Measurements from ENCODE around the gene DNAH11.
"Not testable (repeated sequence)": the region's sequence is repeated elsewhere in the genome, so short reads cannot be mapped to it uniquely, and the experiment has no call there.

Gene DNAH11

GRCh38 chr7:21778953-21779352 is 236.1 kb downstream of the DNAH11 start:
- DNase-seq: no peak

GRCh38 chr7:21782996-21783395 is 240.2 kb downstream of the DNAH11 start:
- no peak for DNase-seq

GRCh38 chr7:21784989-21785388 is 242.2 kb downstream of the DNAH11 start:
- DNase-seq: no peak

- DNase-seq: no peak
Observed at GRCh38 chr7:21805791-21806190, 263.0 kb downstream of the DNAH11 start.

GRCh38 chr7:21806388-21806787 is 263.5 kb downstream of the DNAH11 start:
- no peak for DNase-seq

- no peak for DNase-seq
Observed at GRCh38 chr7:21819048-21819447, 276.2 kb downstream of the DNAH11 start.

- no peak for DNase-seq
Observed at GRCh38 chr7:21828841-21829240, 286.0 kb downstream of the DNAH11 start.

GRCh38 chr7:21829731-21830130 is 286.9 kb downstream of the DNAH11 start:
- DNase-seq: no peak

- DNase-seq: no peak
Observed at GRCh38 chr7:21844742-21845141, 301.9 kb downstream of the DNAH11 start.

GRCh38 chr7:21850531-21851285 is 307.9 kb downstream of the DNAH11 start:
- DNase-seq: no peak

GRCh38 chr7:21851559-21851967 is 308.7 kb downstream of the DNAH11 start:
- no peak for DNase-seq

GRCh38 chr7:21865631-21866204 is 322.9 kb downstream of the DNAH11 start:
- not testable (repeated sequence) for DNase-seq

- DNase-seq: no peak
Observed at GRCh38 chr7:21866731-21867130, 323.9 kb downstream of the DNAH11 start.

- no peak for DNase-seq
Observed at GRCh38 chr7:21867226-21867625, 324.4 kb downstream of the DNAH11 start.

GRCh38 chr7:21867816-21868575 is 325.2 kb downstream of the DNAH11 start:
- DNase-seq: no peak

GRCh38 chr7:21868576-21868850 is 325.7 kb downstream of the DNAH11 start:
- no peak for DNase-seq

- no peak for DNase-seq
Observed at GRCh38 chr7:21869785-21870402, 327.1 kb downstream of the DNAH11 start.

GRCh38 chr7:21883069-21883468 is 340.2 kb downstream of the DNAH11 start:
- DNase-seq: no peak

GRCh38 chr7:21883501-21883900 is 340.7 kb downstream of the DNAH11 start:
- not testable (repeated sequence) for DNase-seq

GRCh38 chr7:21884496-21884895 is 341.7 kb downstream of the DNAH11 start:
- DNase-seq: no peak

GRCh38 chr7:21886396-21886795 is 343.6 kb downstream of the DNAH11 start:
- DNase-seq: no peak

GRCh38 chr7:21887353-21887752 is 344.5 kb downstream of the DNAH11 start:
- no peak for DNase-seq

GRCh38 chr7:21887779-21888178 is 344.9 kb downstream of the DNAH11 start:
- no peak for DNase-seq

GRCh38 chr7:21891291-21891690 is 348.5 kb downstream of the DNAH11 start:
- no peak for DNase-seq
